GM20431 (cell line): ENCODE measurements around the gene KRT25.

Source experiments
- in situ Hi-C: fragments of 300-500 bp; cut with MseI, MboI; formaldehyde crosslinking; loops from one replicate; pipeline ENCODE4 v1.15.0; 2020; ENCODE audit warnings: low sequenced_read_pairs; ENCODE audit not compliant: unreplicated experiment

KRT25 gene

GRCh38 chr17:40699853-40700252 is 55.3 kb downstream of the KRT25 start:
- in situ Hi-C loops, result no loop called here

GRCh38 chr17:40699371-40699770 is 55.8 kb downstream of the KRT25 start:
- in situ Hi-C loops, result no loop called here
